HG03064 (cell line): ENCODE measurements around the gene KLHL28.

Experiments used
- ATAC-seq: cut with Tn5 transposase; IDR thresholded peaks from one replicate; pipeline ENCODE4 v1.9.1; 2021; ENCODE audit warnings: low read depth; ENCODE audit not compliant: unreplicated experiment

KLHL28 gene

GRCh38 chr14:44961554-44962333, at the start of gene KLHL28, which contains the start of gene TOGARAM1:
KLHL28 (minus strand) TSS chr14:44961947; CDS start chr14:44945928, 16,019 bp downstream.
TOGARAM1 (plus strand) TSS chr14:44962190; CDS start chr14:44962422, 232 bp downstream.
- peak; percentile 92 for ATAC-seq

GRCh38 chr14:45003924-45004323, 42.2 kb upstream of the KLHL28 start:
- ATAC-seq = no peak

DNA sequence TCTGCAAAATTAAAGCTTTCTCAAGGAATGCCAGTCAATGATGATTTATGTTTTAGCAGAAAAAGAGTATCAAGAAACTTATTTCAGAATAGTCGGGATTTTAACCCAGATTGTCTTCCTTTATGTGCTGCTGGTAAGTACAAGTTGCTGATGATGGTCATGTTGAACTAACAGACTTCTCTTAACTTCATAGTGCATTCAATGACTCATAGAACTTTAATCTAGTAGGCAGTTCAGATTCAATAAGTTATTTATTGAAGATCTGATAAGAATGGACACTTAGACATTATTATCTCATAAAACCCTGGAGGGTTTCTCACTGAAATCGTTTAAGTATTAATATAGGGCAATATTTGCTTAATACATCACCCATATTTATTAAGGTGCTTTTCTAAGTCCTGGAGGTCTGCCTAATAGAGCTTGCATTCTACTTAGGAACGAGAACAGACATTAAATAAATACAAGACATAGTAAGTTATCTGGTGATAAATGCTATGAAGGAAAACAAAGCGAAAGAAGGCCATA, 34.1 kb upstream of the KLHL28 start:
- ATAC-seq = no peak

GRCh38 chr14:44995196-44995595, 33.4 kb upstream of the KLHL28 start:
- ATAC-seq = no peak

- ATAC-seq = no peak
Observed at GRCh38 chr14:44990533-44990932, 28.8 kb upstream of the KLHL28 start.

- no peak for ATAC-seq
Observed at GRCh38 chr14:44989497-44990440, 28.0 kb upstream of the KLHL28 start.

GRCh38 chr14:44988694-44989093, 26.9 kb upstream of the KLHL28 start:
- no peak for ATAC-seq

DNA sequence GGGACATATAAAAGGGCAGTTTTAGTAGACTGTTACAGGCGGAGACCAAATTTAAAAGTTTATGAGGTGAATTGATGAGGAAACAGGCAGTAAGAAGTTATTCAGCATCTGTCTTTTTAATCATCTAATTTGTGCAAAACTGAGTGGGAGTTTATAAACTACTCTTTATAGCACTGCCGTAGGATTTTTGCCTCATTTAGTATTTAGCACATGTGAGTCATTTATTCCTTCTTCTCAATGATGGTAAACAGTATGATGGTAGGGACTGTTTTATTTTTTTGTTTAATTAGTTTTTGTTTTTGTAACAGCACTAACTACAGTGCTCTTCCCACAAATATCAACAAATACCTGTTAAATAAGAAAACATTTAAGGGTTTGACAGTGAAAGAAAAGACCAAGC, 20.8 kb upstream of the KLHL28 start:
- ATAC-seq = no peak

GRCh38 chr14:44981198-44981597, 19.5 kb upstream of the KLHL28 start:
- no peak for ATAC-seq

- ATAC-seq = no peak
Observed at GRCh38 chr14:44979740-44980356, 18.1 kb upstream of the KLHL28 start.

DNA sequence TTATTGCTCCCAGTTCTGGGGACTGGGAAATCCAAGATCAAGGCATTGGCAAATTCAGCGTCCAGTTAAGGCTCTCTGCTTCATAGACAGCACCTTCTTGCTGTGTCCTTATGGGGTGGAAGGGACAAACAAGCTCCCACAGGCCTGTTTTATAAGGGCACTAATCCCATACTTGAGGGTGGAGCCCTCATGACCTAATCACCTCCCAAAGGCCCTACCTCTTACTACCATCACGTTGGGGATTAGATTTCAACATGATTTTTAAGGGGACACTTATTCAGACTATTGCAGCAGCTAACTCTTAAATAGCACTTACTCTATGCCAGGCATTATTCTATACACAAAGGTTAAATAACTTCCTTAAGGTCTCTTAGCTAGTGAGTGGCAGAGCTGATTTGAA, 17.5 kb upstream of the KLHL28 start:
- no peak for ATAC-seq

DNA sequence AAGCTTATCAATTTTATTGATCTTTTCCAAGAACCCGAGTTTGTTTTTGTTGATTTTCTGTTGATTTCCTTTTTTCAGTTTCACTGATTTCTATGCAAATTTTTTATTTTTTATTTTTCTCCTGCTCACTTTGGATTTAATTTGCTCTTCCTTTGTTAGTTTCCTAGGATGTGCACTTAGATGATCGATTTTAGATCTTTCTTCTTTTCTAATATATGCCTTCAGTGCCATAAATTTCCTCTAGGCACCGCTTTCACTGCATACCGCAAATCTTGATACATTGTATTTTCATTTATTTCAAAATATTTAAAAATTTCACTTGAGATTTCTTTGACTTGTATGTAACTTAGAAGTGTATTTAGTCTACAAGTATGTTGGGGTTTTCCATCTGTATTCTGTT, 9.7 kb upstream of the KLHL28 start:
- no peak for ATAC-seq

DNA sequence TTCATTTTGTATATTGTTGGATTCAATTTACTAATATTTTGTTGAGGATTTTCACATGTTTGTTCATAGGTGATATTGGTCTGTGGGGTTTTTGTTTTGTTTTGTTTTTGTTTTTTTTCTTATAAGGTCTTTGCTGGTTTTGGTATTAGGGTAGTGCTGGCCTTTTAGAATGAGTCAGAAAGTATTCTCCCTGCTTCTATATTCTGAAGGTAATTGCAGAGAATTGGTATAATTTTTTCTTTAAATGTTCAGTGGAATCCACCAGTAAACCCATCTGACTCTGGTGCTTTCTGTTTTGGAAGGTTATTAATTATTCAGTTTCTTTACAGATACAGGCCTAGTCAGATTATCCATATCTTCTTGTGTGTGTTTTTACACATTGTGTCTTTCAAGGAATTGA, 9.2 kb upstream of the KLHL28 start:
- ATAC-seq = no peak

DNA sequence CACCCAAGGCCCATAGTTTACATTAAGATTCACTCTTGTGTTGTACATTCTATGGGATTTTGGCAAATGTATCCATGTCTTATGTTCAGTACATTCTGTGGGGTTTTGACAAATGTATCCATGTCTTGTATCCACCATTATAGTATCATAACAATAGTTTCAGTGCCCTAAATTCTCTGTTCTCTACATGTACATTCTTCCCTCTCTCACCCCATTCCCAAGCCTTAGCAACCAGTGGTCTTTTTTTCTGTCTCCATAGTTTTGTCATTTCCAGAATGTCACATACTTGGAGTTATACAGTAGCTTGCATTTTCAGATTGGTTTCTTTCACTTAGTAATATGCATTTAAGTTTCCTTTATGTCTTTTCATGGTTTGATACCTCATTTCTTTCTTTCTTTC, 7.0 kb upstream of the KLHL28 start:
- no peak for ATAC-seq

GRCh38 chr14:44966601-44967336, 5.0 kb upstream of the KLHL28 start:
- no peak for ATAC-seq

GRCh38 chr14:44963775-44964380, 2.1 kb upstream of the KLHL28 start:
- no peak for ATAC-seq

GRCh38 chr14:44963044-44963528, 1.3 kb upstream of the KLHL28 start:
- no peak for ATAC-seq

GRCh38 chr14:44962334-44963043, 742 bp upstream of the KLHL28 start:
- ATAC-seq = peak; percentile 19

DNA sequence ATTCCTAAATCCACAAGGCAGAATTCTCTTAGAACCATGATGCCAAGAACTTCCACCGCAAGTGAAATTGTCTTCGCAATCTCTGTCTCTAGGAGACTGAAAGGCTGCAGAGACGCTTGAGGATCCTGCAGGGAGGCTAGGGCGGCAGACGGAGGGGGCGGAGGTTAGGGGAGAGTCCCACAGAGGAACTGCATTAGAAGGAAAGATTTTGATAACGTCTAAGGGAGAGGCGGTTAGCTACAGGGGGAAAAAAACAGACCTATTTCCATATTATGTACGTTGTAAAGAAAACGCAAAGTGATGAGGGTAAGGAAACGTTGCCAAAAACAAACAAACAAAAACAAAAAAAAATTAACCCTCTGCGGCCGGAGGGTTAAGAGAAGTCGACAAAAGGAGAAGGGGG, 595 bp downstream of the KLHL28 start:
- ATAC-seq = peak; percentile 21
